Natural killer cell (primary cell): ENCODE results near the gene PCDHGB3. TPM values are rescaled to one million over a fixed set of nuclear protein-coding genes. Genes with fewer than 3 reads are reported as not detected.
A peak's percentile ranks its signal among the peaks of the same experiment; 100 is the strongest.
"Not testable (repeated sequence)": the region's sequence is repeated elsewhere in the genome, so short reads cannot be mapped to it uniquely, and the experiment has no call there.

Source experiments
- ATAC-seq, 3 donors: fragments of 150-1000 bp in 2 of 3; fragments of 200-7000 bp in 1 of 3; cut with Tn5 transposase; 1 replicate in 1 of 3; 2 replicates in 2 of 3; pipeline ENCODE4 v1.10.0; 2021; ENCODE audit warnings: mild to moderate bottlenecking in 2 of 3, moderate library complexity in 2 of 3
- DNase-seq, 2 donors: peaks; one replicate each; pipeline versions ENCODE4 v3.0.0 to v3.0.0-alpha.2; 2013 to 2021; ENCODE audit warnings: mixed read lengths in 1 of 2
- H3K27ac ChIP-seq: one replicate; pipeline ENCODE4 v1.5.1; 2013; ENCODE audit warnings: mild to moderate bottlenecking, low read length
- H3K27me3 ChIP-seq: one replicate; pipeline ENCODE4 v1.6.1; 2013; ENCODE audit warnings: low read length; ENCODE audit not compliant: control insufficient read depth, insufficient read depth
- H3K36me3 ChIP-seq: one replicate; pipeline ENCODE4 v1.6.1; 2013; ENCODE audit warnings: low read length; ENCODE audit not compliant: control insufficient read depth, insufficient read depth
- H3K4me1 ChIP-seq: one replicate; pipeline ENCODE4 v1.6.1; 2013; ENCODE audit warnings: low read length; ENCODE audit not compliant: control insufficient read depth, insufficient read depth
- H3K4me3 ChIP-seq: one replicate; pipeline ENCODE4 v1.5.1; 2013; ENCODE audit warnings: low read length
- H3K9me3 ChIP-seq: one replicate; pipeline ENCODE4 v1.6.1; 2013; ENCODE audit warnings: low read length; ENCODE audit not compliant: control insufficient read depth, insufficient read depth
- H3K27ac Mint-ChIP-seq, 2 donors: one replicate each; pipeline ENCODE4 v1.8.0; 2022; ENCODE audit warnings: mild to moderate bottlenecking in 2 of 2, mixed read lengths in 2 of 2, moderate library complexity in 1 of 2
- H3K27me3 Mint-ChIP-seq, 2 donors: one replicate each; pipeline ENCODE4 v1.8.0; 2022; ENCODE audit warnings: low read depth in 2 of 2, mixed read lengths in 2 of 2
- H3K36me3 Mint-ChIP-seq: one replicate; pipeline ENCODE4 v1.8.0; 2022; ENCODE audit warnings: mixed read lengths
- H3K4me1 Mint-ChIP-seq, 2 donors: one replicate each; pipeline ENCODE4 v1.8.0; 2022; ENCODE audit warnings: mixed read lengths in 2 of 2
- H3K4me3 Mint-ChIP-seq: one replicate; pipeline ENCODE4 v1.8.0; 2022; ENCODE audit warnings: mild to moderate bottlenecking, moderate library complexity, mixed read lengths
- H3K9me3 Mint-ChIP-seq, 2 donors: one replicate each; pipeline ENCODE4 v1.8.0; 2022; ENCODE audit warnings: mixed read lengths in 2 of 2
- CTCF ChIP-seq: fragments of 200-600 bp; IDR thresholded peaks from one replicate; pipeline ENCODE4 v1.8.0; 2022; ENCODE audit warnings: antibody characterized with exemption
- WGBS: methylation state at CpG from one replicate; pipeline ENCODE4 v1.1.7; 2013; ENCODE audit warnings: missing lambda C conversion rate; ENCODE audit not compliant: insufficient coverage; 5-methylcytosine and 5-hydroxymethylcytosine counted together
- intact Hi-C: fragments of 100-400 bp; cut with micrococcal nuclease; formaldehyde crosslinking; loops from one replicate; pipeline ENCODE4 v1.14.2; 2022
- total RNA-seq, 4 donors: library from RNA; stranded (reverse); fragments of 120-200 nt in 1 of 4; gene quantifications; one replicate each; pipeline versions ENCODE4 v1.2.3 to v1.2.4, GENCODE V29; 2013 to 2022

PCDHGB3 gene
- total RNA-seq, 3 donors from 2014 or later (not counting 1 experiment from before 2014, with no cell fraction given): 0.52 to 0.68 TPM; not detected in 1

DNA sequence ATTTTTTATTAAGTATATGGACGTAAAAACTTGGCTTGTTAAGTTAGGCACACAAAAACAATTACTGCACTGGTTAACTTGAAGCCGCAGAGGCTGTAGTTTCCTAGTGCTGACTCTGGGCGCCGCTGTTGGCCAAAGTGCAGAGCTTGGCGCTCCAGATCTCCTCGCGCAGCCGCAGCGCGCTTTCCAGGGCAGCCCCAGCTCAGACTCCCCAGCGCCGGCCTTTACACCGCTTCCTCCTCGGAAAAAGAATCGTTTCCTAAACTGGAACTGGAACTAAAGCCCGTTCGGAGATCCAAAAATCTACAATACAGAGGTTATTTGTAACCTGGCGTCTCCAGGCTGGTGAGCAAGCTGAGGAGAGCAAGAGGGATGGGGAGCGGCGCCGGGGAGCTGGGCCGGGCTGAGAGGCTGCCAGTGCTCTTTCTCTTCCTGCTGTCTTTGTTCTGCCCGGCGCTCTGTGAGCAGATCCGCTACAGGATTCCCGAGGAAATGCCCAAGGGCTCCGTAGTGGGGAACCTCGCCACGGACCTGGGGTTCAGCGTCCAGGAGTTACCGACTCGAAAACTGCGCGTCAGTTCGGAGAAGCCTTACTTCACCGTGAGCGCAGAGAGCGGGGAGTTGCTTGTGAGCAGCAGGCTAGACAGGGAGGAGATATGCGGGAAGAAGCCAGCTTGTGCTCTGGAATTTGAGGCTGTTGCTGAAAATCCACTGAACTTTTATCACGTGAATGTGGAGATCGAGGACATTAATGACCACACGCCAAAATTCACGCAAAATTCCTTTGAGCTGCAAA, 27.9 kb downstream of the PCDHGB3 start, which contains the start of gene PCDHGB5:
PCDHGB5 (plus strand) TSS at position 192 of the 796 bp plus-strand sequence; CDS start at position 373, 181 bp downstream.
- H3K9me3 Mint-ChIP-seq, H3K27ac ChIP-seq, H3K27ac Mint-ChIP-seq, H3K36me3 ChIP-seq, H3K36me3 Mint-ChIP-seq, H3K4me1 ChIP-seq, H3K4me1 Mint-ChIP-seq, intact Hi-C loops: not testable (repeated sequence)
- peak; percentile 37 to 39 for DNase-seq
- peak within 1 kb of the TSS; percentile 24 for H3K4me3 ChIP-seq
- Mint-ChIP-seq H3K4me3 (peak within 1 kb of the TSS; percentile 83), H3K27me3 (peaks cover 46 to 63% of the 10 kb centered on the region in 2 donors)
- peaks cover 37% of the 10 kb centered on the region for H3K9me3 ChIP-seq
- TF ChIP-seq CTCF: peak; percentile 46
- peaks cover 59% of the 10 kb centered on the region for H3K27me3 ChIP-seq
- peak; percentile 89 to 99 (median 98) for ATAC-seq
- WGBS: 11% methylated on average over 17 of the region's 43 CpGs

DNA sequence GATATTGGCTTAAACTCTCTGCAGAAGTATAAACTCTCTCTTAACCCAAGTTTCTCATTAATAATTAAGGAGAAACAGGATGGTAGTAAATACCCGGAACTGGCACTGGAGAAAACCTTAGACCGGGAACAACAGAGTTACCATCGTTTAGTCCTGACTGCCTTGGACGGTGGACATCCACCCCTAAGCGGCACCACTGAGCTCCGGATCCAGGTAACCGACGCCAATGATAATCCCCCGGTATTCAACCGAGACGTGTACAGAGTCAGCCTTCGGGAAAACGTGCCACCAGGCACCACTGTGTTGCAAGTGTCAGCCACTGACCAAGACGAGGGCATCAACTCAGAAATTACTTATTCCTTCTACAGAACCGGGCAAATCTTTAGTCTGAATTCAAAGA, 28.6 kb downstream of the PCDHGB3 start:
- Histone ChIP-seq H3K9me3 (peaks cover 35% of the 10 kb centered on the region), H3K27me3 (peaks cover 60% of the 10 kb centered on the region), H3K4me1 (peaks cover 5% of the 10 kb centered on the region), H3K27ac (no peak overlapping the region), H3K36me3 (no peaks in the 10 kb centered on the region), H3K4me3 (no peak overlapping the region)
- Mint-ChIP-seq H3K4me1 (peaks cover 5 to 11% of the 10 kb centered on the region in 2 donors), H3K27me3 (peaks cover 46 to 61% of the 10 kb centered on the region in 2 donors), H3K27ac (no peak overlapping the region), H3K36me3 (no peaks in the 10 kb centered on the region), H3K4me3 (peak overlapping the region; percentile 37), H3K9me3 (peaks cover 0 to 5% of the 10 kb centered on the region in 2 donors)
- intact Hi-C loops: no loop called here
- TF ChIP-seq CTCF: no peak
- DNase-seq (no peak), ATAC-seq (no peak)
- WGBS: 37% methylated on average over 14 of the region's 15 CpGs

- Histone ChIP-seq H3K27me3 (peaks cover 60% of the 10 kb centered on the region), H3K4me3 (no peak overlapping the region), H3K36me3 (no peaks in the 10 kb centered on the region), H3K27ac (no peak overlapping the region), H3K4me1 (peaks cover 5% of the 10 kb centered on the region), H3K9me3 (peaks cover 28% of the 10 kb centered on the region)
- Mint-ChIP-seq H3K36me3 (no peaks in the 10 kb centered on the region), H3K4me1 (peaks cover 5 to 11% of the 10 kb centered on the region in 2 donors), H3K27me3 (peaks cover 46 to 60% of the 10 kb centered on the region in 2 donors), H3K4me3 (no peak overlapping the region), H3K9me3 (peaks cover 0 to 2% of the 10 kb centered on the region in 2 donors), H3K27ac (no peak overlapping the region)
- TF ChIP-seq CTCF: no peak
- intact Hi-C loops: no loop called here
- 42% methylated on average over 61 of the region's 61 CpGs for WGBS
- DNase-seq (no peak), ATAC-seq (no peak)
These were observed 29.7 kb downstream of the PCDHGB3 start for GRCh38 chr5:141399555-141400258.
